HG03442 (cell line): ENCODE measurements around the gene MAGEH1.

ENCODE experiments used
- ATAC-seq: cut with Tn5 transposase; IDR thresholded peaks from one replicate; pipeline ENCODE4 v1.9.1; 2021; ENCODE audit warnings: mild to moderate bottlenecking, moderate library complexity; ENCODE audit not compliant: unreplicated experiment

MAGEH1 gene

DNA sequence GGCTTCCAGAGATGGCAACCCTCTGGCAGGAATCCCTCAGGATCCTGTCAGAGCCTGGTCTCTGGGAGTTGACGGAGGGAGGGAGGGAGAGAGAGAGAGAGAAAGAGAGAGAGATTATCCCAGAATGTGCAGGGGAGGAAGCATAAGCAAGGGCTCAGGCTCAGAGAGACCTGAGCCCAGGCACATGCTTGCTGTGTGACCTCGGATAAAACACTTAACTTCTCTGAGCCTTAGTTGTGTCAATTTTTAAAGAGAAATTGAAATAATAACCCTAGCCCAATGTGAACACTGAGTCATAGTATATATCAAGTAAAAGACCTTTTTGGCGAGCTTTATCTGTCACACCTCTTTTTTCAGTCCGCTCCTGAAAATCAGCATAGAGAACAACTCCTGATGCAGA is 38.2 kb downstream of the MAGEH1 start:
- ATAC-seq, result no peak

DNA sequence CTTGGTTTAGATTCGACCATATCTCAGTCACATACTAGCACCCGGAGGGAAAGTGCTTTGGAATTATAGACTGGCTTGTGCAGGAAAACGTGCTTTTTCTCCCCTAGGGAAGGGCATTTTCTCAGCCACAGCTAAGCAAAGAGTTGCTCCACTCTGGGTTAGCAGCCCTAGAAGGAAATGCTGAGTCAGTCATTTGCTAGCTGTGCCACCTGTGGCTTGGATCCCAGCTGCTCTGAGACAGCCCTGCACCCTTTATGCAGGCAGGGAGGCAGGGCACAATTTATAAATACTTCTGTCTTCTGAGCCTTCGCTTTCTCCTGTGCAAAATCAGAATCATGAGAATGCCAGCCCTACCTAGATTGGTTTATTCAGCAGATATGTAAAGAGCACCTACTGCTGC is 39.0 kb downstream of the MAGEH1 start:
- ATAC-seq, result no peak
